K562 (cell line): ENCODE measurements around the gene PHLDB1. TPM values are rescaled to one million over a fixed set of nuclear protein-coding genes. Genes with fewer than 3 reads are reported as not detected.

Experiments used
- CHD2 ChIP-seq: IDR thresholded peaks from 2 replicates; pipeline ENCODE4 v1.6.1; 2011; ENCODE audit warnings: low read depth, low read length
- CTBP1 ChIP-seq: fragments of 450-650 bp; IDR thresholded peaks from 2 replicates; pipeline ENCODE4 v1.6.1; 2016; ENCODE audit warnings: borderline replicate concordance
- HCFC1 ChIP-seq: IDR thresholded peaks from 2 replicates; pipeline ENCODE4 v1.6.1; 2012; ENCODE audit warnings: low read depth, low read length, improper control_type of control experiment
- HMG20B ChIP-seq: fragments of 250-450 bp; sonication (Bioruptor Pico); IDR thresholded peaks from 2 replicates; pipeline ENCODE4 v1.5.0; 2021; ENCODE audit warnings: mild to moderate bottlenecking
- KLF1 ChIP-seq: fragments of 450-650 bp; IDR thresholded peaks from 2 replicates; pipeline ENCODE4 v1.6.1; 2016; ENCODE audit warnings: missing genetic modification characterization, missing compliant biosample characterization
- RBM15 ChIP-seq: fragments of 200-400 bp; formaldehyde crosslinking; IDR thresholded peaks from 2 replicates; pipeline ENCODE4 v1.6.1; 2018; ENCODE audit warnings: mild to moderate bottlenecking, low read length, moderate library complexity; ENCODE audit not compliant: insufficient read depth
- RBM25 ChIP-seq: fragments of 200-400 bp; formaldehyde crosslinking; IDR thresholded peaks from 2 replicates; pipeline ENCODE4 v1.6.1; 2018; ENCODE audit warnings: low read length, low read depth, moderate library complexity; ENCODE audit not compliant: severe bottlenecking
- SMARCE1 ChIP-seq: fragments of 450-650 bp; IDR thresholded peaks from 2 replicates; pipeline ENCODE4 v1.7.1; 2016; ENCODE audit warnings: mild to moderate bottlenecking
- ZBTB1 ChIP-seq: sonication (generic); formaldehyde crosslinking; IDR thresholded peaks from 2 replicates; pipeline ENCODE4 v1.8.1; 2023; ENCODE audit warnings: missing genetic modification reagents, low read depth, mild to moderate bottlenecking, borderline replicate concordance
- ZNF133 ChIP-seq: fragments of 250-450 bp; sonication (Bioruptor Pico); IDR thresholded peaks from 2 replicates; pipeline ENCODE4 v1.4.0; 2020; ENCODE audit warnings: mild to moderate bottlenecking
- ZNF212 ChIP-seq: fragments of 450-650 bp; formaldehyde crosslinking; IDR thresholded peaks from 2 replicates; pipeline ENCODE4 v1.4.0; 2020; ENCODE audit warnings: mild to moderate bottlenecking
- ZNF561 ChIP-seq: fragments of 450-650 bp; formaldehyde crosslinking; conservative IDR thresholded peaks from 2 replicates; pipeline ENCODE4 v1.4.0; 2020; ENCODE audit warnings: mild to moderate bottlenecking, moderate library complexity
- polyA plus RNA-seq, 8 experiments: library from polyadenylated mRNA; depleted of rRNA in 4 of 8; stranded (reverse) in 5 of 8; unstranded in 3 of 8; fragments of >200 nt; fragmentation: Nextera tagmentation in 2 of 8; fragmentation: Illumina TruSeq in 1 of 8; extraction: Ambion mirVana in 2 of 8; extraction: Trizol in 1 of 8; gene quantifications; 2 replicates each; pipeline versions ENCODE4 v1.2.1 to v1.2.3, GENCODE V29; 2011 to 2014; ENCODE audit warnings: inconsistent platforms in 1 of 8, missing spikeins in 1 of 8
- total RNA-seq, 7 experiments: library from RNA; depleted of rRNA in 6 of 7; stranded (reverse); fragments of >200 nt in 6 of 7; fragmentation: Illumina TruSeq in 2 of 7; extraction: Trizol in 2 of 7; gene quantifications; 2 replicates each; pipeline versions ENCODE4 v1.2.1 to v1.2.3, GENCODE V29; 2011 to 2021; ENCODE audit warnings: low replicate concordance in 1 of 7
- TF ChIP-seq, protein P1 (sequence below): fragments of 450-650 bp; conservative IDR thresholded peaks from 2 replicates; pipeline ENCODE4 v1.6.1; 2016; ENCODE audit warnings: missing genetic modification characterization, low read depth, mild to moderate bottlenecking, control low read depth, missing compliant biosample characterization
- TF ChIP-seq, protein P2 (sequence below): fragments of 450-650 bp; IDR thresholded peaks from 2 replicates; pipeline ENCODE4 v1.6.1; 2016; ENCODE audit warnings: low read depth
- TF ChIP-seq, protein P3 (sequence below): sonication (generic); formaldehyde crosslinking; IDR thresholded peaks from 2 replicates; pipeline ENCODE4 v1.8.0; 2022; ENCODE audit warnings: missing genetic modification reagents, mild to moderate bottlenecking, borderline replicate concordance

PHLDB1 gene
- total and polyA plus RNA-seq, 9 of the 15 experiments (the other 6 are each of a cell fraction or from before 2014, with no cell fraction given): 2.0 to 28.7 (median 16.2) TPM

DNA sequence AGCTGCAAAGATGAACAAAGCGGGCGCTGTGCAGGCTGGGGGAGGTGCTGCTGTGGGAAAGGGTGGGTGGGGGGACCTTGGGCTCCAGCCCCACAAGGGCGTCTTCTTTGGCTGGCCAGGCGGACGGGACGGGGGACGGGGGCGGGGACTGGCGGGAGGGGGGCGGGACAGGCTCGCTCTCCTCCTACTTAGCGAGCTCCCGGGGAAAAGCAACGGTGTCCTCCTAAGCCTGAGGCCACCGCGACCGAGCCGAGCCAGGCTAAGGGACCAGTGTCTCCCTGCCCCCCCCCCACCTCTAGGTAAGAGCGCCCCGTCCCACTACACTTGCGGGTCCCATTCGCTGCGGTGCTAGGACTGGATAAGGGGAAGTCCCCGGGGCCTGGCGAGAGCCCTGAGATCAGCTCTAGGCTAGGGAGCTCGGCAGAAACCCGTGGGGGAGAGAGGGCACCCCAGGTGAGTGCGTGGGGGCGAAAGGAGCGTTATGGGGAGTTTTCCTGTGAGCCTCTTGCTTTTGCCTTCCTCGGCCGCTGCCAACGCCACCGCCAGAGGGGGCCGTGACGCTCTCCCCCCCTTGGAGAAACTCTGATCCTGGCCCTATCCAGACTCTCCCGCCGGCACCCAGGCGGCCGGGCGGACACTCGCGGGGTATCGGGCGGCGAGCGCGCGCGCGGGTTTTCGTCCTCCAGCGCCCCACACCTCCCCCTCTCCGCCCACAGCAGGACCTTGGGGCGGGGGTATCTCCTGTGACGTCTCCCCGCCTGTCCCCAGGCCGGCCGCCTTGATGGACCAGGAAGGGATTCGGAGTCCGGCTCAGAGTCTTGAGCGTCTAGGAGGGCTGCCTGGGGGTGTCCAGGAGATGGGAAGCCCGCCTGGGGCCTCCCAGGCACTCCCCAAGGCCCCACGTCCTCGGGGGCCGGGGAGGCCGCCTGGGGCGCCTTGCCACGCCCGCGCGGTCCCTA lies at the start of gene PHLDB1 (continued):
- TF ChIP-seq, protein P1, sequence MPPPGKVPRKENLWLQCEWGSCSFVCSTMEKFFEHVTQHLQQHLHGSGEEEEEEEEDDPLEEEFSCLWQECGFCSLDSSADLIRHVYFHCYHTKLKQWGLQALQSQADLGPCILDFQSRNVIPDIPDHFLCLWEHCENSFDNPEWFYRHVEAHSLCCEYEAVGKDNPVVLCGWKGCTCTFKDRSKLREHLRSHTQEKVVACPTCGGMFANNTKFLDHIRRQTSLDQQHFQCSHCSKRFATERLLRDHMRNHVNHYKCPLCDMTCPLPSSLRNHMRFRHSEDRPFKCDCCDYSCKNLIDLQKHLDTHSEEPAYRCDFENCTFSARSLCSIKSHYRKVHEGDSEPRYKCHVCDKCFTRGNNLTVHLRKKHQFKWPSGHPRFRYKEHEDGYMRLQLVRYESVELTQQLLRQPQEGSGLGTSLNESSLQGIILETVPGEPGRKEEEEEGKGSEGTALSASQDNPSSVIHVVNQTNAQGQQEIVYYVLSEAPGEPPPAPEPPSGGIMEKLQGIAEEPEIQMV (tag): no peak
- TF ChIP-seq RBM25 (no peak), CTBP1 (peak; percentile 47; the same call in 1 of the 2 replicates), SMARCE1 (0 out of 2 replicates have a peak, but pooled peaks have one; percentile 32), RBM15 (no peak), ZNF133 (CRISPR knock-in tag) (no peak), ZBTB1 (CRISPR knock-in tag) (no peak), KLF1 (tag) (no peak), HCFC1 (no peak), CHD2 (no peak), HMG20B (CRISPR knock-in tag) (no peak), ZNF561 (CRISPR knock-in tag) (no peak), ZNF212 (CRISPR knock-in tag) (no peak)
- TF ChIP-seq, protein P2, sequence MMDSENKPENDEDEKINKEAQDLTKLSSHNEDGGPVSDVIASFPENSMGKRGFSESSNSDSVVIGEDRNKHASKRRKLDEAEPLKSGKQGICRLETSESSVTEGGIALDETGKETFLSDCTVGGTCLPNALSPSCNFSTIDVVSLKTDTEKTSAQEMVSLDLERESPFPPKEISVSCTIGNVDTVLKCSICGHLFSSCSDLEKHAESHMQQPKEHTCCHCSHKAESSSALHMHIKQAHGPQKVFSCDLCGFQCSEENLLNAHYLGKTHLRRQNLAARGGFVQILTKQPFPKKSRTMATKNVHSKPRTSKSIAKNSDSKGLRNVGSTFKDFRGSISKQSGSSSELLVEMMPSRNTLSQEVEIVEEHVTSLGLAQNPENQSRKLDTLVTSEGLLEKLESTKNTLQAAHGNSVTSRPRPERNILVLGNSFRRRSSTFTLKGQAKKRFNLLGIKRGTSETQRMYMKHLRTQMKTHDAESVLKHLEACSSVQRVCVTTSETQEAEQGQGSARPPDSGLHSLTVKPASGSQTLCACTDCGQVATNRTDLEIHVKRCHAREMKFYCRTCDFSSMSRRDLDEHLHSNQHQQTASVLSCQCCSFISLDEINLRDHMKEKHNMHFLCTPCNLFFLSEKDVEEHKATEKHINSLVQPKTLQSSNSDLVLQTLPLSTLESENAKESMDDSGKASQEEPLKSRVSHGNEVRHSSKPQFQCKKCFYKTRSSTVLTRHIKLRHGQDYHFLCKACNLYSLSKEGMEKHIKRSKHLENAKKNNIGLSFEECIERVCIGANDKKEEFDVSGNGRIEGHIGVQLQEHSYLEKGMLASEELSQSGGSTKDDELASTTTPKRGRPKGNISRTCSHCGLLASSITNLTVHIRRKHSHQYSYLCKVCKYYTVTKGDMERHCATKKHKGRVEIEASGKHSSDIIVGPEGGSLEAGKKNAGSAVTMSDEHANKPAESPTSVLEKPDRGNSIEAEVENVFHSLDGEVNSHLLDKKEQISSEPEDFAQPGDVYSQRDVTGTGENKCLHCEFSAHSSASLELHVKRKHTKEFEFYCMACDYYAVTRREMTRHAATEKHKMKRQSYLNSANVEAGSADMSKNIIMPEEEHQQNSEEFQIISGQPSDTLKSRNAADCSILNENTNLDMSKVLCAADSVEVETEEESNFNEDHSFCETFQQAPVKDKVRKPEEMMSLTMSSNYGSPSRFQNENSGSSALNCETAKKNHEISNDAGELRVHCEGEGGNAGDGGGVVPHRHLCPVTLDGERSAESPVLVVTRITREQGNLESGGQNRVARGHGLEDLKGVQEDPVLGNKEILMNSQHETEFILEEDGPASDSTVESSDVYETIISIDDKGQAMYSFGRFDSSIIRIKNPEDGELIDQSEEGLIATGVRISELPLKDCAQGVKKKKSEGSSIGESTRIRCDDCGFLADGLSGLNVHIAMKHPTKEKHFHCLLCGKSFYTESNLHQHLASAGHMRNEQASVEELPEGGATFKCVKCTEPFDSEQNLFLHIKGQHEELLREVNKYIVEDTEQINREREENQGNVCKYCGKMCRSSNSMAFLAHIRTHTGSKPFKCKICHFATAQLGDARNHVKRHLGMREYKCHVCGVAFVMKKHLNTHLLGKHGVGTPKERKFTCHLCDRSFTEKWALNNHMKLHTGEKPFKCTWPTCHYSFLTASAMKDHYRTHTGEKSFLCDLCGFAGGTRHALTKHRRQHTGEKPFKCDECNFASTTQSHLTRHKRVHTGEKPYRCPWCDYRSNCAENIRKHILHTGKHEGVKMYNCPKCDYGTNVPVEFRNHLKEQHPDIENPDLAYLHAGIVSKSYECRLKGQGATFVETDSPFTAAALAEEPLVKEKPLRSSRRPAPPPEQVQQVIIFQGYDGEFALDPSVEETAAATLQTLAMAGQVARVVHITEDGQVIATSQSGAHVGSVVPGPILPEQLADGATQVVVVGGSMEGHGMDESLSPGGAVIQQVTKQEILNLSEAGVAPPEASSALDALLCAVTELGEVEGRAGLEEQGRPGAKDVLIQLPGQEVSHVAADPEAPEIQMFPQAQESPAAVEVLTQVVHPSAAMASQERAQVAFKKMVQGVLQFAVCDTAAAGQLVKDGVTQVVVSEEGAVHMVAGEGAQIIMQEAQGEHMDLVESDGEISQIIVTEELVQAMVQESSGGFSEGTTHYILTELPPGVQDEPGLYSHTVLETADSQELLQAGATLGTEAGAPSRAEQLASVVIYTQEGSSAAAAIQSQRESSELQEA: no peak
- TF ChIP-seq, protein P3, sequence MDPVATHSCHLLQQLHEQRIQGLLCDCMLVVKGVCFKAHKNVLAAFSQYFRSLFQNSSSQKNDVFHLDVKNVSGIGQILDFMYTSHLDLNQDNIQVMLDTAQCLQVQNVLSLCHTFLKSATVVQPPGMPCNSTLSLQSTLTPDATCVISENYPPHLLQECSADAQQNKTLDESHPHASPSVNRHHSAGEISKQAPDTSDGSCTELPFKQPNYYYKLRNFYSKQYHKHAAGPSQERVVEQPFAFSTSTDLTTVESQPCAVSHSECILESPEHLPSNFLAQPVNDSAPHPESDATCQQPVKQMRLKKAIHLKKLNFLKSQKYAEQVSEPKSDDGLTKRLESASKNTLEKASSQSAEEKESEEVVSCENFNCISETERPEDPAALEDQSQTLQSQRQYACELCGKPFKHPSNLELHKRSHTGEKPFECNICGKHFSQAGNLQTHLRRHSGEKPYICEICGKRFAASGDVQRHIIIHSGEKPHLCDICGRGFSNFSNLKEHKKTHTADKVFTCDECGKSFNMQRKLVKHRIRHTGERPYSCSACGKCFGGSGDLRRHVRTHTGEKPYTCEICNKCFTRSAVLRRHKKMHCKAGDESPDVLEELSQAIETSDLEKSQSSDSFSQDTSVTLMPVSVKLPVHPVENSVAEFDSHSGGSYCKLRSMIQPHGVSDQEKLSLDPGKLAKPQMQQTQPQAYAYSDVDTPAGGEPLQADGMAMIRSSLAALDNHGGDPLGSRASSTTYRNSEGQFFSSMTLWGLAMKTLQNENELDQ: no peak
